Superior temporal gyrus (tissue), 1 donor: Measurements from ENCODE around the gene MAPK7.

Experiments
- DNase-seq: peaks from one replicate; pipeline ENCODE4 v3.0.0-alpha.2; 2016; ENCODE audit errors: extremely low spot score

Gene MAPK7

GRCh38 chr17:19418251-19418992, 40.1 kb downstream of the MAPK7 start:
- DNase-seq = no peak

- DNase-seq = no peak
These were observed 42.9 kb downstream of the MAPK7 start for GRCh38 chr17:19421219-19421618.

DNA sequence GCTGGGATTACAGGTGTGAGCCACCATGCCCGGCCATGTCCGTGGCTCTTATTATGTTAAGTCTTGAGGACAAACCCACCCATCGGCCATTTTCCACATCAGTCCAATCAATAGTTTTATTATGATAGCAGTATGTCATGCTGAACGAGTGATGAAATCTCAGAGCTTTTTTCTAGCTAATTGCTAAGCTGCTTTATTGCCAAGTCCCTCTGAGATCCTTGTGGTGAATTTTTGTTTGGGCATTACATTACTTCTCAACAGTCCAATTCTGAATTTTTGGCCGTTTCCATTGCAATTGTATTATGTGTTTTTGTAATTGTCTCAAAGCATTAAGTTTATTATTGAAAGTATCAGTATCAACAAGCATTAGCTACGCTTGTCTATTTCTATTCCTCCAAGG, 43.6 kb downstream of the MAPK7 start:
- DNase-seq = no peak

DNA sequence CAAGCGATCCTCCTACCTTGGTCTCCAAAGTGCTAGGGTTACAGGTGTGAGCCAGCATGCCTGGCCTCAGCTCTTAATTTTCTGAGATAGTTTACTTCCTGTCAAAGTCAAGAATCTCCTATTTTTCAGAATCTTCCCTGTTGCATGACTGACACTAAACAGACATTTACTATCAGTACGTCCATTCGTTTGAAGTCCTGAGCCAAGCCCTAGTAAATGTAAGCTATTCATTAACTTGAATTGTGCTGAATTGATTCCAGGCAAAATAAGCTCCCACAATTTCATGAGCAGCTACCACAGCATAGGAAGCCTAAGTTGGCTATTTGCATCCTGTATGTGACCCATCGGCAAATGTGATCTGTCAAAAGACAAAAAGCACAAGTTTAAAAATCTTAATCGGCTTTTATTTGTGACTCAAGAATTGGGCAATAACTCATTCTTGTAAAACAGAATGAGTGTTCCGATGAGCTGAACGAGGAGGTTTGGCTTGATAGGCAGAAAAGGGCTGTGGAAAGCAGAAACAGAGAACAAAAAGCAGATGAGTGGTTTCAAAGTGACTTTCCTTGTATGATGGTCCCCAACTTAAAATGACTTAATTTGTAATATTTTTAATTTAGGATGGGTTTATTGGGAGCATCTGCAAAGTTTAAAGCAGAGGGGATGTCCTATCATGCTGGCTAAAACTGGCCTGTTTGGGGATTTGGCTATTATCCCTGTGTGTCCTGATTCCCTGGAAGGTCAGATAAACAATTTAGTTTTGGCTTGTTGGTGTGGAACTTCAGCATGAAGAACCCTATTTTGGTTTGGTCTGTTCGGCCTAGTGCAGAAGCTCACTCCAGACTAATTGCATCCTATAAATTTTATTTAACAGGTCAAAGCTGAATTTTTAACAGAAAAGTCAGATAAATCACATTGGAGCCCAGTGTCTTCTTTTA, 46.9 kb downstream of the MAPK7 start:
- no peak for DNase-seq

- no peak for DNase-seq
These were observed 48.3 kb downstream of the MAPK7 start for GRCh38 chr17:19426631-19427030.

GRCh38 chr17:19431691-19432090, 53.4 kb downstream of the MAPK7 start:
- DNase-seq = no peak
